Stimulated activated CD8-positive, alpha-beta memory T cell treated with anti-CD3 and anti-CD28 coated beads, Interleukin-15, amount 100 ng/mL, for 4 hours (primary cell): ENCODE measurements around the gene EIF4A3.
"Not testable (repeated sequence)": the region's sequence is repeated elsewhere in the genome, so short reads cannot be mapped to it uniquely, and the experiment has no call there.

Experiments
- DNase-seq, 2 donors: peaks; one replicate each; pipeline ENCODE4 v3.0.0-alpha.2; 2020; ENCODE audit warnings: low read depth in 2 of 2

EIF4A3 gene

DNA sequence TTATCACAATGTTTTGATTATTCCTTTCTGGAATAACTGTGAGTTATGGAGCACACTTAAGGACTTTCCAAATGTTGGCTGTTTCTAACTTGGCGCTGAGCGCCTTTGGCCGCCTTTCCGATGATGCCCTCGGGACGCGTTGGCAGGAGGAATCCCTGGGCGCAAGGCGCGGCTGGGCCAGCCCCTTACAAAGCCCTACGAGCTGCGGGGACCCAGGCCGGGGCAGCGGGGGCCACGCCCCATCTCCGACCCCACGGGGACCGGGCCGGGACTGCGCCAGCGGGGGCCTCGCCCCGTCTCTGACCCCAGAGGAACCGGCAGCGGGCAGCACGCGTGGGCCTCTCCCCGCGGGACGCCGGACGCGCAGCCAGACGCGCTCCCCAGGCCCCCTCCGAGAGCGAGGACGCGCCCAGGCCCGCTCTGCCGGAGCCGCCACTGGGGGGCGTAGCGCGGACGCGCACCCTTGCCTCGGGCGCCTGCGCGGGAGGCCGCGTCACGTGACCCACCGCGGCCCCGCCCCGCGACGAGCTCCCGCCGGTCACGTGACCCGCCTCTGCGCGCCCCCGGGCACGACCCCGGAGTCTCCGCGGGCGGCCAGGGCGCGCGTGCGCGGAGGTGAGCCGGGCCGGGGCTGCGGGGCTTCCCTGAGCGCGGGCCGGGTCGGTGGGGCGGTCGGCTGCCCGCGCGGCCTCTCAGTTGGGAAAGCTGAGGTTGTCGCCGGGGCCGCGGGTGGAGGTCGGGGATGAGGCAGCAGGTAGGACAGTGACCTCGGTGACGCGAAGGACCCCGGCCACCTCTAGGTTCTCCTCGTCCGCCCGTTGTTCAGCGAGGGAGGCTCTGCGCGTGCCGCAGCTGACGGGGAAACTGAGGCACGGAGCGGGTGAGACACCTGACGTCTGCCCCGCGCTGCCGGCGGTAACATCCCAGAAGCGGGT lies 45.6 kb downstream of the EIF4A3 start, which contains the start of gene GAA:
GAA (plus strand) TSS at position 571 of the 935 bp plus-strand sequence. CDS start 3,006 bp downstream, outside the sequence.
- peak; percentile 68 to 83 for DNase-seq

- DNase-seq, result no peak
Observed at GRCh38 chr17:80100035-80100323, 46.9 kb downstream of the EIF4A3 start.

GRCh38 chr17:80099291-80100034 lies 47.5 kb downstream of the EIF4A3 start:
- DNase-seq, result no peak

- DNase-seq, result no peak
Observed at GRCh38 chr17:80097844-80098691, 48.9 kb downstream of the EIF4A3 start.

GRCh38 chr17:80097127-80097621 lies 49.8 kb downstream of the EIF4A3 start:
- DNase-seq, result no peak

GRCh38 chr17:80096561-80097021 lies 50.3 kb downstream of the EIF4A3 start:
- DNase-seq, result no peak

- no peak for DNase-seq
Observed at GRCh38 chr17:80095844-80096475, 51.0 kb downstream of the EIF4A3 start.

DNA sequence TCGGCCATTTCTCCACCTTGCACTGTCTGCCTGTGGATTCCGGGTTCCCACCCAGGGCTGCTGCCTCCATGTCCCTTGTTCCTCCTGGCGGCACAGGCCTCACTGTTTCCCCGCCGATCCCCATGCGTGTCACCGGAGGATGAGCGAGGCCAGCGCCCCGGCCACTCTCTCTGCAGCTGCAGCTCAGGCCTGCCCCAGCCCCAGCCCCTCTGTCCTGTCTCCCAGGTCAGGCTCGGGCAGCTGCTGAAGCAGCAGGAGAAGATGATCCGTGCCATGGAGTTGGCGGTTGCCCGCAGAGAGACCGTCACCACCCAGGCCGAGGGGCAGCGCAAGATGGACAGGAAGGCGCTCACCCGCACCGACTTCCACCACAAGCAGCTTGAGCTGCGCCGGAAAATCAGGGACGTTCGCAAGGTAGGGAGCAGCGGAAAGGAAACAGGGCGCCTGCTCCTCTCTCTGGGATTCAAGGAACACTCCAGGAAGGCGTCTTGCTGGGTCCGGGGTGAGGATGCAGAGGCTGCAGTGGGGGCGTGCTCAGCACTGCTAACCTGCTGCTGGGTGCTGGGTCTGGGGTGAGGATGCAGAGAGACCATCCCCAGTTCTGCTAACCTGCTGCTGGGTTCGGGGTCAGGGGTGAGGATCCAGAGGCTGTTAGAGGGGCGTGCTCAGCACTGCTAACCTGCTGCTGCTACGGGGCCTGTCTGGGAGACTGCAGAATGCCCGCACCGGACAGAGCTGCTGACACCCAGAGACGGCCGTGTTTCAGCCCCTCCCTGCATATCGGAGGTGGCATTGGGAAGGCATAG lies 51.7 kb downstream of the EIF4A3 start:
- no peak for DNase-seq

DNA sequence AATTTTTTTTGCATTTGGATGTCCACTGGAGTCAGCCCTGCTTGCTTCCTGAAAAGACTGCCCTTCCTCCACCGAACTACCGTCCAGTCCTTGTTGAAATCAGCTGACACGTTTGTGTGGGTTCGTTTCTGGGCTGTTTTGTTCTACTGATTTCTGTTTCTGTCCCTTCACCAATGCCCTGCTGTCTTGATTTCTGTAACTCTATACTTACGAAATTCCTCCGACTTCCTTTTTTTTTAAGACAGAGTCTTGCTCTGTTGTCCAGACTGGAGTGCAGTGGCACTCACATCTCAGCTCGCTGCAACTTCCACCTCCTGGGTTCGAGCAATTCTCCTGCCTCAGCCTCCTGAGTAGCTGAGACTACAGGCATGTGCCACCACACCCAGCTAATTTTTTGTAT lies 54.0 kb downstream of the EIF4A3 start:
- DNase-seq, result no peak

GRCh38 chr17:80091376-80091775 lies 55.6 kb downstream of the EIF4A3 start:
- no peak for DNase-seq

DNA sequence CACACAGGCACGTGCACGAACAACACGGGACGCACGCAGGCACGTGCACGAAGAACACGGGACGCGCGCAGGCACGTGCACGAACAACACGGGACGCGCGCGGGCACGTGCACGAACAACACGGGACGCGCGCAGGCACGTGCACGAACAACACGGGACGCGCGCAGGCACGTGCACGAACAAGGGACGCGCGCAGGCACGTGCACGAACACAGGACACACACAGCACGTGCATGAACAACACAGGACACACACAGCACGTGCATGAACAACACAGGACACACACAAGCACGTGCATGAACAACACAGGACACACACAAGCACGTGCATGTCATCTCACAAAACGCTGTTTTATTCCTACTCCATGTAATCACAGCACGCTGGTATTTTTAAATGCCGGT lies 56.8 kb downstream of the EIF4A3 start:
- not testable (repeated sequence) for DNase-seq

DNA sequence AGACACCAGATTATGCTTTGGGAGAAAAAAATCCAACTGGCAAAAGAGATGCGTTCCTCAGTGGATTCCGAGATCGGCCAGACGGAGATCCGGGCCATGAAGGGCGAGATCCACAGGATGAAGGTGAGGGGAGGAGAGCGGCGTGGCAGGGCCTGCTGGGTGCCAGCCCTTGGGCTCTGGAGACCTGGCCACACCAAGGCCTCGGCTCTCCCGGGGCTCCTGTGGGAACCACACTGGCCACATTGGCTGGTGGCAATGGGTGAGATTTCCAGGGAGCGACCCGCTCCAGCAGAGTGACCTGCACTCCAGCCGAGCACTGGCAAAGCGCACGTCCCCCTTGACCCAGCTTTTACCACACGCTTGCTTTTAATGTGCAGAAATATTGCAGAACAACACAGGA lies 57.2 kb downstream of the EIF4A3 start:
- no peak for DNase-seq

DNA sequence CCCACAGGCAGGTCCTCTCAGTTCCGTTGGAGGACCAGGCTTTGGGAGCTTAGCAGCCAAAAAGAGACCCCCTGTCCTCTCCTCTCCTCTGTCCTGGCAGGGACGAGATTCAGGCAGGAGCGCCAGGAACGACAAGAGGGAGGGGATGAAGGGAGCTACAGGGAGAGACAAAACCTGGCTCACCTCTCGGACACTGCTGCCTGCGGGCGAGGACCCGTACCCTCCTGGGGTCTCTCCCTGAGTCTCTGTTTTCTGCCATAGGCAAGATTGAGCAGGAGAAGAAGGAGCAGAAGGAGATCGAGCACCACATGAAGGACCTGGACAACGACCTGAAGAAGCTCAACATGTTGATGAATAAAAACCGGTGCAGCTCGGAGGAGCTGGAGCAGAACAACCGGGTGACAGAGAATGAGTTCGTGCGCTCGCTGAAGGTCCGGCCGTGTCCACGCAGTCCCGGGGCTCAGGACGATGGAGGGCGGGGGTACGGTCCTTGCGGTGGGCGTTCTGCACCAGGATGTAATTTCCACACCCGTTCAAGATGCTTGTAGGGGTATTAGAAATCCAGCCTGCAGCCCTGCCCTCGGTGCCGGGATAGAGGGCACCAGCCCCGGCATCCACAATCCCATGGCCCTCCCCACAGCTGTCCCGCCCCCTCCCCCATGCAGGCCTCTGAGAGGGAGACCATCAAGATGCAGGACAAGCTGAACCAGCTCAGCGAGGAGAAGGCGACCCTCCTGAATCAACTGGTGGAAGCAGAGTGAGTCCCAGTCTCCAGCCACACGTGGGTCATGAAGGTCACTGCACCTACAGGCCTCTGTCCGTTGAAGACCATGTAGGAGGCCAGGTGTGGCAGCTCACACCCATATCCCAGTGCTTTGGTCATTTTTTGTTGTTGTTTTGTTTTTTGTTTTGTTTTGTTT lies 59.3 kb downstream of the EIF4A3 start:
- no peak for DNase-seq

GRCh38 chr17:80086616-80087015 lies 60.3 kb downstream of the EIF4A3 start:
- DNase-seq, result no peak

DNA sequence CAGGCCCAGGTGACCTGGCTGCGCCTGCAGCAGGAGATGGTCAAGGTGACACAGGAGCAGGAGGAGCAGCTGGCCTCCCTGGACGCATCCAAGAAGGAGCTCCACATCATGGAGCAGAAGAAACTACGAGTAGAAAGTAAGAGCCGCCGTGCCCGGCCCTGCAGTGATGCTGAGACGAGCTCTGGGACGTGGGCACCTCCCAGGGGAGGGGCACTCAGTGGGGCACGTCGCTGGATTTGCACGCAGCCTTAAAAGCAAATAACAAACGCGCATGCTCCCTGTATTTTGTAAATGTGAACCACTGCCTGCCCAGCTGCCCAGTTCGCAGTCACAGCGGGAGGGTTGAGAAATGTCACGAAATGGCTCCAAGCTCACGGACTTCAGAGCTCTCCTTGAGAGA lies 60.8 kb downstream of the EIF4A3 start:
- DNase-seq, result no peak

- DNase-seq, result no peak
Observed at GRCh38 chr17:80084773-80085172, 62.2 kb downstream of the EIF4A3 start.
